Measurements from ENCODE around the gene ARHGAP24.
A peak's percentile ranks its signal among the peaks of the same experiment; 100 is the strongest.
"Not testable (repeated sequence)": the region's sequence is repeated elsewhere in the genome, so short reads cannot be mapped to it uniquely, and the experiment has no call there.

ARHGAP24 gene

GRCh38 chr4:85913931-85914694 lies 439.2 kb downstream of the ARHGAP24 start:
- DNase-seq (ENCODE audit: low read depth) = no peak

- not testable (repeated sequence) for DNase-seq (ENCODE audit: low read depth)
Observed at GRCh38 chr4:85915570-85915969, 440.6 kb downstream of the ARHGAP24 start.

- DNase-seq (ENCODE audit: low read depth) = no peak
Observed at GRCh38 chr4:85919200-85919887, 444.4 kb downstream of the ARHGAP24 start.

GRCh38 chr4:85925071-85925470 lies 450.1 kb downstream of the ARHGAP24 start:
- no peak for DNase-seq (ENCODE audit: low read depth)

GRCh38 chr4:85928775-85929591 lies 454.0 kb downstream of the ARHGAP24 start:
- peak; percentile 64 for DNase-seq (ENCODE audit: low read depth)

- peak; percentile 11 for DNase-seq (ENCODE audit: low read depth)
Observed at GRCh38 chr4:85929961-85930665, 455.2 kb downstream of the ARHGAP24 start.

GRCh38 chr4:85932500-85933290 lies 457.7 kb downstream of the ARHGAP24 start:
- peak; percentile 85 for DNase-seq (ENCODE audit: low read depth)

- no peak for DNase-seq (ENCODE audit: low read depth)
Observed at GRCh38 chr4:85933291-85933640, 458.3 kb downstream of the ARHGAP24 start.

- DNase-seq (ENCODE audit: low read depth) = no peak
Observed at GRCh38 chr4:85937507-85937906, 462.6 kb downstream of the ARHGAP24 start.

GRCh38 chr4:85938062-85938461 lies 463.1 kb downstream of the ARHGAP24 start:
- no peak for DNase-seq (ENCODE audit: low read depth)

- no peak for DNase-seq (ENCODE audit: low read depth)
Observed at GRCh38 chr4:85938902-85939301, 464.0 kb downstream of the ARHGAP24 start.

- no peak for DNase-seq (ENCODE audit: low read depth)
Observed at GRCh38 chr4:85939595-85939994, 464.6 kb downstream of the ARHGAP24 start.

- DNase-seq (ENCODE audit: low read depth) = no peak
Observed at GRCh38 chr4:85940151-85940550, 465.2 kb downstream of the ARHGAP24 start.

- no peak for DNase-seq (ENCODE audit: low read depth)
Observed at GRCh38 chr4:85942107-85942506, 467.2 kb downstream of the ARHGAP24 start.

GRCh38 chr4:85946821-85947220 lies 471.9 kb downstream of the ARHGAP24 start:
- DNase-seq (ENCODE audit: low read depth) = peak; percentile 28

- no peak for DNase-seq (ENCODE audit: low read depth)
Observed at GRCh38 chr4:85951099-85951498, 476.1 kb downstream of the ARHGAP24 start.

- DNase-seq (ENCODE audit: low read depth) = peak; percentile 83
Observed at GRCh38 chr4:85952528-85952927, 477.6 kb downstream of the ARHGAP24 start.

- DNase-seq (ENCODE audit: low read depth) = peak; percentile 39
Observed at GRCh38 chr4:85952972-85953650, 478.2 kb downstream of the ARHGAP24 start.

GRCh38 chr4:85953651-85954018 lies 478.7 kb downstream of the ARHGAP24 start:
- peak; percentile 98 for DNase-seq (ENCODE audit: low read depth)

- DNase-seq (ENCODE audit: low read depth) = no peak
Observed at GRCh38 chr4:85955620-85956292, 480.8 kb downstream of the ARHGAP24 start.

Data from amniotic epithelial cell (primary cell).